Loucy (cell line): ENCODE results near the gene ENDOD1.

Experiments
- H2AFZ ChIP-seq: fragments of 200-600 bp; sonication (generic); 2 replicates; pipeline ENCODE4 v1.6.0; 2016; ENCODE audit warnings: antibody characterized with exemption, mild to moderate bottlenecking, low read length, moderate library complexity
- H3F3A ChIP-seq: fragments of 200-600 bp; 2 replicates; pipeline ENCODE4 v1.6.0; 2016; ENCODE audit warnings: antibody characterized with exemption, low read depth, mild to moderate bottlenecking
- H3K27me3 ChIP-seq: fragments of 200-600 bp; sonication (generic); 2 replicates; pipeline ENCODE4 v1.6.1; 2014; ENCODE audit warnings: low read length, mild to moderate bottlenecking; ENCODE audit not compliant: insufficient read depth, poor library complexity, severe bottlenecking
- H3K36me3 ChIP-seq: fragments of 200-600 bp; sonication (generic); 2 replicates; pipeline ENCODE4 v1.6.1; 2016; ENCODE audit warnings: low read length; ENCODE audit not compliant: insufficient read depth
- H3K4me1 ChIP-seq: fragments of 200-600 bp; sonication (generic); 2 replicates; pipeline ENCODE4 v1.5.1; 2014; ENCODE audit warnings: low read length, mild to moderate bottlenecking; ENCODE audit not compliant: insufficient read depth, poor library complexity, severe bottlenecking
- H3K4me2 ChIP-seq: fragments of 200-600 bp; sonication (generic); 2 replicates; pipeline ENCODE4 v1.6.0; 2014; ENCODE audit warnings: antibody characterized with exemption, low read length, low read depth, mild to moderate bottlenecking; ENCODE audit not compliant: poor library complexity, severe bottlenecking
- H3K4me3 ChIP-seq: fragments of 200-600 bp; sonication (generic); 2 replicates; pipeline ENCODE4 v1.5.1; 2014; ENCODE audit warnings: low read length, mild to moderate bottlenecking, mixed read lengths; ENCODE audit not compliant: poor library complexity, severe bottlenecking
- H3K79me2 ChIP-seq: fragments of 200-600 bp; sonication (generic); 2 replicates; pipeline ENCODE4 v1.6.1; 2014; ENCODE audit warnings: low read length; ENCODE audit not compliant: insufficient read depth
- H3K9ac ChIP-seq: fragments of 200-600 bp; sonication (generic); 2 replicates; pipeline ENCODE4 v1.6.0; 2014; ENCODE audit warnings: mild to moderate bottlenecking, low read depth, low read length, moderate library complexity; ENCODE audit not compliant: poor library complexity, severe bottlenecking
- H3K9me2 ChIP-seq: fragments of 200-600 bp; sonication (generic); replicated peaks from 2 replicates; pipeline ENCODE4 v1.6.1; 2016; ENCODE audit warnings: low read depth, low read length, mixed read lengths
- H3K9me3 ChIP-seq: fragments of 200-600 bp; sonication (generic); 2 replicates; pipeline ENCODE4 v1.6.1; 2014; ENCODE audit warnings: mild to moderate bottlenecking, antibody characterized with exemption, low read length, low read depth; ENCODE audit not compliant: insufficient read depth
- H4K20me1 ChIP-seq: fragments of 200-600 bp; sonication (generic); 2 replicates; pipeline ENCODE4 v1.6.0; 2014; ENCODE audit warnings: antibody characterized with exemption, low read length, mild to moderate bottlenecking; ENCODE audit not compliant: insufficient read depth, poor library complexity, severe bottlenecking
- CTCF ChIP-seq: fragments of 200-600 bp; sonication (generic); conservative IDR thresholded peaks from 2 replicates; pipeline ENCODE4 v1.5.1; 2014; ENCODE audit warnings: mild to moderate bottlenecking, antibody characterized with exemption, low read length
- EZH2phosphoT487 ChIP-seq: fragments of 200-600 bp; IDR thresholded peaks from 2 replicates; pipeline ENCODE4 v1.6.1; 2018; ENCODE audit warnings: antibody characterized with exemption, mild to moderate bottlenecking, moderate library complexity, borderline replicate concordance

ENDOD1 gene

GRCh38 chr11:95150956-95151684 is 61.5 kb downstream of the ENDOD1 start:
- H3K79me2 ChIP-seq = no peaks in the 10 kb centered on the region
- TF ChIP-seq EZH2phosphoT487 = no peak
- TF ChIP-seq CTCF = peak; percentile 70
- H3K36me3 ChIP-seq = no peaks in the 10 kb centered on the region
- peak overlapping the region; percentile 96 for H2AFZ ChIP-seq
- H3K9me3 ChIP-seq = no peaks in the 10 kb centered on the region
- no peaks in the 10 kb centered on the region for H3K9me2 ChIP-seq
- H4K20me1 ChIP-seq = no peaks in the 10 kb centered on the region
- H3F3A ChIP-seq = peaks cover 12% of the 10 kb centered on the region; the same call in 1 of the 2 replicates
- H3K4me2 ChIP-seq = peak overlapping the region; percentile 74
- peaks cover 39% of the 10 kb centered on the region for H3K4me1 ChIP-seq
- H3K27me3 ChIP-seq = no peaks in the 10 kb centered on the region
- peak overlapping the region; percentile 67 for H3K9ac ChIP-seq
- H3K4me3 ChIP-seq = peak overlapping the region; percentile 57

- Histone ChIP-seq H3K4me3 (peak overlapping the region; percentile 73), H3K36me3 (no peaks in the 10 kb centered on the region), H3K4me1 (peaks cover 20% of the 10 kb centered on the region), H3F3A (no peaks in the 10 kb centered on the region), H3K9me2 (no peaks in the 10 kb centered on the region), H3K9ac (peak overlapping the region; percentile 64), H3K4me2 (peak overlapping the region; percentile 73), H3K27me3 (no peaks in the 10 kb centered on the region), H4K20me1 (no peaks in the 10 kb centered on the region), H3K79me2 (no peaks in the 10 kb centered on the region), H2AFZ (peak overlapping the region; percentile 90), H3K9me3 (no peaks in the 10 kb centered on the region)
- TF ChIP-seq CTCF = no peak
- no peak for TF ChIP-seq EZH2phosphoT487
These were observed 63.5 kb downstream of the ENDOD1 start for GRCh38 chr11:95152876-95153856.

DNA sequence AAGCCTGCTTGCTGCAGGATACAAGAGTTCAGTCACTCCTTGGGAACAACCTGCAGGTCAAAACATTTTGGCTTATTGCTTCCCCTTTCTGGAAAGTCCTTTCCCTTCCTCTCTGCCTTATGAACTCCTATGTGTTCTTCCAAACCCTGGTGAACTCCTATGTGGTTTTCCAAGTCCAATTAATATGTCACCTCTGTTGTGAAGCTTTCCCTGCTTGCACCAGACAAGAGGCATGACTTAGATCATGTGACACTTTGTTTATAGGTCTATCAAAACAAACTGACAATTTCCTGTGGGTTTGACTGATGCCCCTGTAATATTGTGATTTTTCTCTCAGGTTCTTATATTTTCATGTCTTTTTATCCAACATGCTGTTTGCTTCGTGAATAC is 64.2 kb downstream of the ENDOD1 start:
- peak overlapping the region; percentile 73 for H3K4me3 ChIP-seq
- no peaks in the 10 kb centered on the region for H3K79me2 ChIP-seq
- no peaks in the 10 kb centered on the region for H3K27me3 ChIP-seq
- H2AFZ ChIP-seq = peak overlapping the region; percentile 90
- no peaks in the 10 kb centered on the region for H3F3A ChIP-seq
- TF ChIP-seq CTCF (no peak), EZH2phosphoT487 (no peak)
- H3K4me2 ChIP-seq = peak overlapping the region; percentile 73
- no peaks in the 10 kb centered on the region for H3K9me3 ChIP-seq
- H3K9ac ChIP-seq = peak overlapping the region; percentile 64
- no peaks in the 10 kb centered on the region for H3K9me2 ChIP-seq
- peaks cover 18% of the 10 kb centered on the region for H3K4me1 ChIP-seq
- H3K36me3 ChIP-seq = no peaks in the 10 kb centered on the region
- H4K20me1 ChIP-seq = no peaks in the 10 kb centered on the region
